ENCODE measurements around the gene KLF15.

- TF ChIP-seq POLR2A (IDR thresholded peaks at IDR 0.05; ENCODE audit: low read depth, low read length) (no peak), TAF1 (IDR thresholded peaks at IDR 0.05; ENCODE audit: borderline replicate concordance, low read depth, low read length) (no peak), POLR2AphosphoS5 (IDR thresholded peaks at IDR 0.05; ENCODE audit: low read depth, low read length) (no peak)
Measured at GRCh38 chr3:126354776-126355175, 2.4 kb downstream of the KLF15 start.
